Liver (tissue), 9 donors: ENCODE data around the gene ARHGEF19. TPM values are rescaled to one million over a fixed set of nuclear protein-coding genes. Genes with fewer than 3 reads are reported as not detected.

Experiments used
- DNase-seq: peaks from one replicate; pipeline ENCODE4 v3.0.0-alpha.2; 2017; ENCODE audit warnings: low spot score
- H3K27ac ChIP-seq, 2 donors: one replicate each; pipeline ENCODE4 v1.7.0; 2013; ENCODE audit warnings: inconsistent platforms in 2 of 2, low read length in 2 of 2, control low read depth in 1 of 2, low read depth in 1 of 2, mild to moderate bottlenecking in 1 of 2
- H3K27me3 ChIP-seq, 4 donors: one replicate each; pipeline versions ENCODE4 v1.6.1 to v1.7.0; 2013; ENCODE audit warnings: low read length in 3 of 4, inconsistent platforms in 1 of 4, mild to moderate bottlenecking in 1 of 4, moderate library complexity in 1 of 4; ENCODE audit not compliant: control insufficient read depth in 4 of 4, insufficient read depth in 4 of 4
- H3K36me3 ChIP-seq, 4 donors: one replicate each; pipeline versions ENCODE4 v1.6.1 to v1.7.0; 2013; ENCODE audit warnings: low read length in 3 of 4, mild to moderate bottlenecking in 3 of 4, low read depth in 1 of 4, moderate library complexity in 1 of 4; ENCODE audit not compliant: control insufficient read depth in 4 of 4, insufficient read depth in 3 of 4
- H3K4me1 ChIP-seq, 4 donors: one replicate each; pipeline versions ENCODE4 v1.6.1 to v1.7.0; 2013; ENCODE audit warnings: low read length in 3 of 4, mild to moderate bottlenecking in 3 of 4, moderate library complexity in 1 of 4; ENCODE audit not compliant: control insufficient read depth in 4 of 4, insufficient read depth in 4 of 4
- H3K4me3 ChIP-seq, 3 donors: one replicate each; pipeline versions ENCODE4 v1.6.1 to v1.7.0; 2013; ENCODE audit warnings: low read length in 3 of 3, control low read depth in 1 of 3, low read depth in 1 of 3, mild to moderate bottlenecking in 1 of 3
- H3K9ac ChIP-seq, 2 donors: one replicate each; pipeline ENCODE4 v1.7.0; 2013; ENCODE audit warnings: low read length in 2 of 2, mild to moderate bottlenecking in 2 of 2, moderate library complexity in 2 of 2, control low read depth in 1 of 2, low read depth in 1 of 2
- H3K9me3 ChIP-seq, 4 donors: one replicate each; pipeline versions ENCODE4 v1.6.1 to v1.7.0; 2013; ENCODE audit warnings: low read length in 3 of 4; ENCODE audit not compliant: control insufficient read depth in 4 of 4
- EGR1 ChIP-seq, 2 donors: IDR thresholded peaks; 2 replicates each; pipeline ENCODE4 v1.6.1; 2016 to 2018; ENCODE audit warnings: antibody characterized with exemption in 2 of 2, low read depth in 2 of 2
- FOXA1 ChIP-seq: IDR thresholded peaks from 2 replicates; pipeline ENCODE4 v1.6.1; 2016; ENCODE audit warnings: antibody characterized with exemption
- GABPA ChIP-seq, 2 donors: IDR thresholded peaks in 1 of 2; conservative IDR thresholded peaks in 1 of 2; 2 replicates each; pipeline ENCODE4 v1.6.1; 2016; ENCODE audit warnings: antibody characterized with exemption in 2 of 2, mild to moderate bottlenecking in 1 of 2, moderate library complexity in 1 of 2
- HNF4G ChIP-seq: IDR thresholded peaks from 2 replicates; pipeline ENCODE4 v1.6.1; 2016; ENCODE audit warnings: antibody characterized with exemption
- NR2F2 ChIP-seq: IDR thresholded peaks from 2 replicates; pipeline ENCODE4 v1.6.1; 2016; ENCODE audit warnings: antibody characterized with exemption
- RAD21 ChIP-seq, 2 donors: IDR thresholded peaks; 2 replicates each; pipeline ENCODE4 v1.6.1; 2016; ENCODE audit warnings: antibody characterized with exemption in 2 of 2, mild to moderate bottlenecking in 2 of 2
- RXRA ChIP-seq, 2 donors: IDR thresholded peaks; 2 replicates each; pipeline ENCODE4 v1.6.1; 2017 to 2018; ENCODE audit warnings: antibody characterized with exemption in 2 of 2, mild to moderate bottlenecking in 1 of 2
- SP1 ChIP-seq: IDR thresholded peaks from 2 replicates; pipeline ENCODE4 v1.6.1; 2018; ENCODE audit warnings: antibody characterized with exemption, mild to moderate bottlenecking
- TAF1 ChIP-seq: conservative IDR thresholded peaks from 2 replicates; pipeline ENCODE4 v1.6.1; 2016; ENCODE audit warnings: antibody characterized with exemption, mild to moderate bottlenecking
- ZBTB33 ChIP-seq: IDR thresholded peaks from 2 replicates; pipeline ENCODE4 v1.6.1; 2016; ENCODE audit warnings: antibody characterized with exemption
- WGBS: extraction: QIAGEN DNeasy Blood & Tissue Kit; methylation state at CpG from one replicate; pipeline ENCODE4 v1.1.7; 2013; 5-methylcytosine and 5-hydroxymethylcytosine counted together
- polyA plus RNA-seq, 2 donors: library from polyadenylated mRNA; stranded (reverse) in 1 of 2; unstranded in 1 of 2; fragments of 200-250 nt in 1 of 2; fragments of >200 nt in 1 of 2; fragmentation: Nextera tagmentation in 1 of 2; extraction: Ambion mirVana in 1 of 2; gene quantifications; one replicate each; pipeline versions ENCODE4 v1.2.1 to v1.2.3, GENCODE V29; 2013 to 2015
- total RNA-seq, 2 donors: library from RNA; depleted of rRNA; stranded (reverse); fragments of >200 nt; gene quantifications; one replicate each; pipeline ENCODE4 v1.2.3, GENCODE V29; 2014
- TF ChIP-seq, protein P1 (sequence below): fragments of 150-350 bp; IDR thresholded peaks from 2 replicates; pipeline ENCODE4 v1.5.1; 2017; ENCODE audit warnings: improper control_type of control experiment, low read depth, low read length; ENCODE audit not compliant: missing input control
- TF ChIP-seq, protein P2 (sequence below): IDR thresholded peaks from 2 replicates; pipeline ENCODE4 v1.6.1; 2016; ENCODE audit warnings: antibody characterized with exemption
- TF ChIP-seq, protein P3 (sequence below): IDR thresholded peaks from 2 replicates; pipeline ENCODE4 v1.6.1; 2016; ENCODE audit warnings: antibody characterized with exemption
- TF ChIP-seq, protein P4 (sequence below): IDR thresholded peaks from 2 replicates; pipeline ENCODE4 v1.6.1; 2016; ENCODE audit warnings: antibody characterized with exemption, mild to moderate bottlenecking
- donor health status: healthy.
- donor health status: healthy.
- donor health status: healthy.
- donor health status: healthy.
- donor health status: healthy.

ARHGEF19 gene
- total and polyA plus RNA-seq, 4 donors, result 0.79 to 3.2 (median 2.5) TPM

DNA sequence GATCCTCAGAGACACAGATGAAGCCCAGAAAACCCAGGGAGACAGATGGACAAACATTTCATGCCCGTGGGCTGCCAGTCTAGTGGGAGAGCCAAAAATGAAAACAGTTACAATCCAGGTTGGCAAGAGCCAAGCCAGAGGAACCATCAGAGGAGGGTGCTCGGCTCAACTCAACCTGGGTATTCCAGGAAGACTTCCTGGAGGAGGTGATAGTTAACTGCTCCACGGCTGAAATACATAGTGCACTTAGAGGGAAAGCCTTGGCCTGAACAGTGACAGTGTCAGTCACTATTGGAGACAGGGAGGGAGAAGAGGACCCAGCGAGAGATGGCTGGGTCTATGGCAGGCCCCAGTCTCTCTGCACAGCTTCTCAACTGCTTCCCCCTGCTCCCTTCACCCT, 1.9 kb downstream of the ARHGEF19 start:
- Histone ChIP-seq H3K27ac (no peak overlapping the region), H3K36me3 (no peaks in the 10 kb centered on the region), H3K9ac (no peak overlapping the region), H3K27me3 (no peaks in the 10 kb centered on the region), H3K9me3 (no peaks in the 10 kb centered on the region), H3K4me3 (no peak overlapping the region), H3K4me1 (peaks cover 0 to 7% (median under 1%) of the 10 kb centered on the region in 4 donors)
- WGBS, result 88% methylated on average over 4 of the region's 4 CpGs
- TF ChIP-seq, protein P1, sequence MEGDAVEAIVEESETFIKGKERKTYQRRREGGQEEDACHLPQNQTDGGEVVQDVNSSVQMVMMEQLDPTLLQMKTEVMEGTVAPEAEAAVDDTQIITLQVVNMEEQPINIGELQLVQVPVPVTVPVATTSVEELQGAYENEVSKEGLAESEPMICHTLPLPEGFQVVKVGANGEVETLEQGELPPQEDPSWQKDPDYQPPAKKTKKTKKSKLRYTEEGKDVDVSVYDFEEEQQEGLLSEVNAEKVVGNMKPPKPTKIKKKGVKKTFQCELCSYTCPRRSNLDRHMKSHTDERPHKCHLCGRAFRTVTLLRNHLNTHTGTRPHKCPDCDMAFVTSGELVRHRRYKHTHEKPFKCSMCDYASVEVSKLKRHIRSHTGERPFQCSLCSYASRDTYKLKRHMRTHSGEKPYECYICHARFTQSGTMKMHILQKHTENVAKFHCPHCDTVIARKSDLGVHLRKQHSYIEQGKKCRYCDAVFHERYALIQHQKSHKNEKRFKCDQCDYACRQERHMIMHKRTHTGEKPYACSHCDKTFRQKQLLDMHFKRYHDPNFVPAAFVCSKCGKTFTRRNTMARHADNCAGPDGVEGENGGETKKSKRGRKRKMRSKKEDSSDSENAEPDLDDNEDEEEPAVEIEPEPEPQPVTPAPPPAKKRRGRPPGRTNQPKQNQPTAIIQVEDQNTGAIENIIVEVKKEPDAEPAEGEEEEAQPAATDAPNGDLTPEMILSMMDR, result no peak
- TF ChIP-seq, protein P2, sequence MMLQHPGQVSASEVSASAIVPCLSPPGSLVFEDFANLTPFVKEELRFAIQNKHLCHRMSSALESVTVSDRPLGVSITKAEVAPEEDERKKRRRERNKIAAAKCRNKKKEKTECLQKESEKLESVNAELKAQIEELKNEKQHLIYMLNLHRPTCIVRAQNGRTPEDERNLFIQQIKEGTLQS, result no peak
- no peak for TF ChIP-seq HNF4G
- no peak for TF ChIP-seq SP1
- no peak for TF ChIP-seq ZBTB33
- no peak for TF ChIP-seq NR2F2
- no peak for TF ChIP-seq EGR1 (IDR thresholded peaks at IDR 0.05; ENCODE audit: low read depth in 2 of 2)
- TF ChIP-seq, protein P3, sequence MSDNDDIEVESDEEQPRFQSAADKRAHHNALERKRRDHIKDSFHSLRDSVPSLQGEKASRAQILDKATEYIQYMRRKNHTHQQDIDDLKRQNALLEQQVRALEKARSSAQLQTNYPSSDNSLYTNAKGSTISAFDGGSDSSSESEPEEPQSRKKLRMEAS, result no peak
- no peak for TF ChIP-seq GABPA (IDR thresholded peaks at IDR 0.05 in 1 of 2, conservative IDR thresholded peaks at IDR 0.05 in 1 of 2)
- TF ChIP-seq FOXA1, result no peak
- TF ChIP-seq, protein P4, sequence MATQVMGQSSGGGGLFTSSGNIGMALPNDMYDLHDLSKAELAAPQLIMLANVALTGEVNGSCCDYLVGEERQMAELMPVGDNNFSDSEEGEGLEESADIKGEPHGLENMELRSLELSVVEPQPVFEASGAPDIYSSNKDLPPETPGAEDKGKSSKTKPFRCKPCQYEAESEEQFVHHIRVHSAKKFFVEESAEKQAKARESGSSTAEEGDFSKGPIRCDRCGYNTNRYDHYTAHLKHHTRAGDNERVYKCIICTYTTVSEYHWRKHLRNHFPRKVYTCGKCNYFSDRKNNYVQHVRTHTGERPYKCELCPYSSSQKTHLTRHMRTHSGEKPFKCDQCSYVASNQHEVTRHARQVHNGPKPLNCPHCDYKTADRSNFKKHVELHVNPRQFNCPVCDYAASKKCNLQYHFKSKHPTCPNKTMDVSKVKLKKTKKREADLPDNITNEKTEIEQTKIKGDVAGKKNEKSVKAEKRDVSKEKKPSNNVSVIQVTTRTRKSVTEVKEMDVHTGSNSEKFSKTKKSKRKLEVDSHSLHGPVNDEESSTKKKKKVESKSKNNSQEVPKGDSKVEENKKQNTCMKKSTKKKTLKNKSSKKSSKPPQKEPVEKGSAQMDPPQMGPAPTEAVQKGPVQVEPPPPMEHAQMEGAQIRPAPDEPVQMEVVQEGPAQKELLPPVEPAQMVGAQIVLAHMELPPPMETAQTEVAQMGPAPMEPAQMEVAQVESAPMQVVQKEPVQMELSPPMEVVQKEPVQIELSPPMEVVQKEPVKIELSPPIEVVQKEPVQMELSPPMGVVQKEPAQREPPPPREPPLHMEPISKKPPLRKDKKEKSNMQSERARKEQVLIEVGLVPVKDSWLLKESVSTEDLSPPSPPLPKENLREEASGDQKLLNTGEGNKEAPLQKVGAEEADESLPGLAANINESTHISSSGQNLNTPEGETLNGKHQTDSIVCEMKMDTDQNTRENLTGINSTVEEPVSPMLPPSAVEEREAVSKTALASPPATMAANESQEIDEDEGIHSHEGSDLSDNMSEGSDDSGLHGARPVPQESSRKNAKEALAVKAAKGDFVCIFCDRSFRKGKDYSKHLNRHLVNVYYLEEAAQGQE, result no peak
- no peak for TF ChIP-seq RXRA (IDR thresholded peaks at IDR 0.05)
- TF ChIP-seq TAF1, result no peak
- DNase-seq, result no peak

DNA sequence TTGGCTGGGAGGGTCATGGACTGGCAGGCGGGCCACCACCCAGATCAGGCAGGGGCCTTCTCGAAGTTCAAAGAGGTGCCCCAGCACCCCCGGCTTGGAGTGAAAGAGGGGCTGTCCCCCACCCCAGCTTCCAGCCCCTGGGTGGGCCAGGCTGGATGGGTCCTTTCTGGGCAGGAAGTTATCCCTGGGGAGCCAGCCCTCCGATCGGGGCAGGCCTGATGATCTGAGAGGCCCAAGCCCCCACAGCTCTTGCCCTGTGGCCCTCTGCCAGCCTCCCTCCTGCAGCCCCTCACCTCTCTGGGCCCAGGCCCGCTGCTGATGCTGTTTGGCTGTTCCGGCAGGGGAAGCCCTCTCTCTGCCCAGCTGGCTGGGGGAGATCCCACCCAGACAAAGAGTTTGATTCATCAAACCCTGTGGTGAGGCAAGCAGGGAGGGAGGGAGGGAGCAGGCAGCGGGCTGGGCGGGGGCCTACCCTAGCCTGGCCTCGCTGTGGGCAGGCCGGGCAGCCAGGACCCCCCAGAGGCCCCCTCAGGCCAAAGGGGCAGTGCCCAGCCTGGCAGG, 2.5 kb downstream of the ARHGEF19 start:
- H3K4me3 ChIP-seq, result no peak overlapping the region
- DNase-seq, result no peak
- 84% methylated on average over 11 of the region's 11 CpGs for WGBS
- no peaks in the 10 kb centered on the region for H3K9me3 ChIP-seq
- no peak overlapping the region for H3K9ac ChIP-seq
- TF ChIP-seq FOXA1, result no peak
- no peak for TF ChIP-seq GABPA (IDR thresholded peaks at IDR 0.05 in 1 of 2, conservative IDR thresholded peaks at IDR 0.05 in 1 of 2)
- no peak for TF ChIP-seq RAD21 (IDR thresholded peaks at IDR 0.05)
- TF ChIP-seq, protein P3, result no peak
- no peaks in the 10 kb centered on the region for H3K27me3 ChIP-seq
- H3K27ac ChIP-seq, result no peak overlapping the region
- peaks cover 0 to 7% (median under 1%) of the 10 kb centered on the region in 4 donors for H3K4me1 ChIP-seq
- no peaks in the 10 kb centered on the region for H3K36me3 ChIP-seq
